HepG2 (cell line): ENCODE results near the gene LRRC10. TPM values are rescaled to one million over a fixed set of nuclear protein-coding genes. Genes with fewer than 3 reads are reported as not detected.

Source experiments
- ATAC-seq: fragments of 200-7000 bp; cut with Tn5 transposase; 3 replicates; pipeline ENCODE4 v1.9.1; 2020; ENCODE audit warnings: mild to moderate bottlenecking, moderate library complexity
- BruUV-seq: library from RNA; stranded (reverse); fragments of 400-500 nt; replicated peaks from 2 replicates; lab custom pipeline; 2021; lab: Mats Ljungman, UMichigan
- CTCF ChIA-PET: fragments of 300-600 bp; formaldehyde crosslinking; extraction: SDS; loops from one replicate; lab custom pipeline; 2021; ENCODE audit warnings: low total read pairs, inconsistent platforms, low intra/inter-chr PET ratio; lab: Yijun Ruan, JAX
- POLR2A ChIA-PET: fragments of 350-600 bp; sonication (Branson Sonifier 250); formaldehyde crosslinking; loops from one replicate; lab custom pipeline; 2020; ENCODE audit warnings: antibody characterized with exemption, inconsistent platforms; lab: Yijun Ruan, JAX
- DNase-seq: peaks from one replicate; pipeline ENCODE4 v3.0.0-alpha.2; 2015; ENCODE audit warnings: low spot score
- FAIRE-seq: peaks from 3 replicates; lab custom pipeline; 2011; peaks lifted over from hg19 to GRCh38; lab: Jason Lieb, UNC
- H2AFZ ChIP-seq: one replicate; pipeline ENCODE4 v1.6.1; 2011; ENCODE audit warnings: low read length, inconsistent platforms
- H3K27ac ChIP-seq: fragments of 300-600 bp; 3 replicates; pipeline ENCODE4 v1.8.0; 2011; ENCODE audit warnings: mixed run types, mild to moderate bottlenecking, mixed read lengths, low read length, inconsistent platforms; ENCODE audit not compliant: insufficient read depth; ENCODE audit errors: extremely low read length
- H3K27me3 ChIP-seq, 2 experiments: fragments of 200-600 bp in 1 of 2; 2 replicates in 1 of 2; 3 replicates in 1 of 2; pipeline versions ENCODE4 v1.6.0 to v1.8.0; 2011; ENCODE audit warnings: low read length in 2 of 2, mild to moderate bottlenecking in 2 of 2, moderate library complexity in 2 of 2, inconsistent platforms in 1 of 2; ENCODE audit not compliant: insufficient read depth in 2 of 2, control insufficient read depth in 1 of 2
- H3K36me3 ChIP-seq, 2 experiments: fragments of 200-600 bp in 1 of 2; replicated peaks in 1 of 2; 2 replicates in 1 of 2; 3 replicates in 1 of 2; pipeline versions ENCODE4 v1.5.1 to v1.8.0; 2011; ENCODE audit warnings: low read length in 2 of 2, inconsistent platforms in 1 of 2; ENCODE audit not compliant: insufficient read depth in 2 of 2, control insufficient read depth in 1 of 2
- H3K4me1 ChIP-seq: 2 replicates; pipeline ENCODE4 v1.5.1; 2012; ENCODE audit warnings: low read length, inconsistent platforms; ENCODE audit not compliant: insufficient read depth
- H3K4me2 ChIP-seq: 2 replicates; pipeline ENCODE4 v1.6.0; 2011; ENCODE audit warnings: low read depth, low read length, inconsistent platforms
- H3K4me3 ChIP-seq, 3 experiments: fragments of 200-600 bp in 1 of 3; sonication (generic), shearing (Covaris generic) in 1 of 3; replicated peaks in 1 of 3; 2 replicates each; pipeline ENCODE4 v1.5.1; 2011 to 2016; ENCODE audit warnings: low read length in 3 of 3, inconsistent platforms in 2 of 3, low read depth in 2 of 3, mild to moderate bottlenecking in 2 of 3, control low read depth in 1 of 3, mixed read lengths in 1 of 3; ENCODE audit not compliant: insufficient read depth in 1 of 3
- H3K79me2 ChIP-seq: one replicate; pipeline ENCODE4 v1.6.1; 2011; ENCODE audit warnings: low read length, inconsistent platforms; ENCODE audit not compliant: insufficient read depth
- H3K9ac ChIP-seq: 2 replicates; pipeline ENCODE4 v1.6.0; 2011; ENCODE audit warnings: mild to moderate bottlenecking, low read depth, low read length, inconsistent platforms; ENCODE audit not compliant: insufficient read depth
- H3K9me3 ChIP-seq: 2 replicates; pipeline ENCODE4 v1.5.1; 2012; ENCODE audit warnings: mild to moderate bottlenecking, low read length
- H4K20me1 ChIP-seq: 2 replicates; pipeline ENCODE4 v1.6.0; 2011; ENCODE audit warnings: inconsistent platforms, mild to moderate bottlenecking, low read length, moderate library complexity; ENCODE audit not compliant: insufficient read depth
- GATA4 ChIP-seq: sonication (generic); IDR thresholded peaks from 2 replicates; pipeline ENCODE4 v1.6.1; 2016; ENCODE audit warnings: antibody characterized with exemption, low read depth, borderline replicate concordance
- MED13 ChIP-seq: sonication (generic); formaldehyde crosslinking; IDR thresholded peaks from 2 replicates; pipeline ENCODE4 v1.5.0; 2020; ENCODE audit warnings: missing genetic modification reagents
- NR1H2 ChIP-seq: sonication (generic); formaldehyde crosslinking; IDR thresholded peaks from 2 replicates; pipeline ENCODE4 v1.8.1; 2022; ENCODE audit warnings: low read depth, missing genetic modification reagents, borderline replicate concordance
- NR2F6 ChIP-seq, 2 experiments: IDR thresholded peaks; 2 replicates each; pipeline ENCODE4 v1.6.1; 2016; ENCODE audit warnings: antibody characterized with exemption in 1 of 2, mild to moderate bottlenecking in 1 of 2
- SIN3A ChIP-seq: IDR thresholded peaks from 2 replicates; pipeline ENCODE4 v1.6.1; 2011; ENCODE audit warnings: low read depth, mild to moderate bottlenecking, control low read depth, low read length, borderline replicate concordance
- ZBTB34 ChIP-seq: sonication (generic); formaldehyde crosslinking; IDR thresholded peaks from 2 replicates; pipeline ENCODE4 v1.8.0; 2022; ENCODE audit warnings: mild to moderate bottlenecking, missing genetic modification reagents
- ZNF232 ChIP-seq: sonication (generic); formaldehyde crosslinking; IDR thresholded peaks from 2 replicates; pipeline ENCODE4 v1.4.0; 2020; ENCODE audit warnings: missing genetic modification reagents, borderline replicate concordance
- ZSCAN25 ChIP-seq: sonication (generic); formaldehyde crosslinking; IDR thresholded peaks from 2 replicates; pipeline ENCODE4 v1.8.0; 2022; ENCODE audit warnings: mild to moderate bottlenecking, missing genetic modification reagents
- in situ Hi-C: cut with HindIII; loops from 2 replicates; pipeline ENCODE4 v1.10.0; 2017; ENCODE audit warnings: low pct_unique_long_range_greater_than_20kb; ENCODE audit not compliant: extremely low pct_ligation_motif_present
- intact Hi-C: fragments of 100-400 bp; cut with micrococcal nuclease; formaldehyde crosslinking; loops from one replicate; pipeline ENCODE4 v1.10.0; 2022; ENCODE audit not compliant: unreplicated experiment
- polyA plus RNA-seq, 8 experiments: library from polyadenylated mRNA; depleted of rRNA in 3 of 8; stranded (reverse) in 7 of 8; unstranded in 1 of 8; fragments of >200 nt; fragmentation: Illumina TruSeq in 4 of 8; extraction: Trizol in 4 of 8; gene quantifications; 2 replicates each; pipeline versions ENCODE4 v1.2.1 to v1.2.3, GENCODE V29; 2011 to 2016; ENCODE audit warnings: low read depth in 4 of 8, missing spikeins in 1 of 8, mixed read lengths in 1 of 8; ENCODE audit not compliant: insufficient read depth in 1 of 8
- total RNA-seq, 5 experiments: library from RNA; depleted of rRNA; stranded (reverse); fragments of >200 nt; fragmentation: Illumina TruSeq; extraction: Trizol; gene quantifications; 2 replicates each; pipeline ENCODE4 v1.2.3, GENCODE V29; 2016; ENCODE audit warnings: low read depth in 1 of 5
- TF ChIP-seq, protein P1 (sequence below): sonication (generic); formaldehyde crosslinking; IDR thresholded peaks from 2 replicates; pipeline ENCODE4 v1.4.0; 2020; ENCODE audit warnings: missing genetic modification reagents

LRRC10 gene
- total and polyA plus RNA-seq, 2 of the 13 experiments (the other 11 are each of a cell fraction or from before 2014, with no cell fraction given): not detected

DNA sequence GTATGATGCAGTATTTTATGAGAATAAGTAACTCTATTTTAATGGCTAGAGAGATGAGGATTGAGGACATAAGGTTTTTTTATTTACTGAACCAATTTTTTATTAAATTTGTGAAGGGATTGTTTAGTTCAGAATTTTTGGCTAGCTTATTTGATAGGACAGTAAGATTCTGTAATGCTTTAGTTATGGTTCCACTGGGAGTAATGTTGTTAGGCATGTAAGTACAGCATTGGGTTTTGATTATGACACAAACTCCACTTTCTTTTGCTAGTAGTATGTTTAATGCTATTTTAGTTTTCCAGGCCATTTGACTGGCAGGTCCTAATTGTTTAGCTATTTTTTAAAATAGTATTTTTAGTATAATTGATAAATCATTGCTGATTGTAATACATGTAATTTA is 33.8 kb upstream of the LRRC10 start:
- H3K4me1 ChIP-seq: no peaks in the 10 kb centered on the region
- peaks cover 0 to 12% of the 10 kb centered on the region in 2 experiments; a peak in 2 of 5 replicates for H3K27me3 ChIP-seq
- no peak for DNase-seq
- H4K20me1 ChIP-seq: no peaks in the 10 kb centered on the region
- POLR2A ChIA-PET: no interaction called here
- no peaks in the 10 kb centered on the region for H3K36me3 ChIP-seq
- no peaks in the 10 kb centered on the region for H3K79me2 ChIP-seq
- ATAC-seq: no peak
- no TSS peak for BruUV-seq
- H3K9ac ChIP-seq: no peak overlapping the region
- no peak overlapping the region for H3K4me3 ChIP-seq
- FAIRE-seq: no peak
- no peak overlapping the region for H3K27ac ChIP-seq
- in situ Hi-C loops (no loop called here), intact Hi-C loops (no loop called here)
- TF ChIP-seq GATA4 (no peak), ZSCAN25 (CRISPR knock-in tag) (no peak), NR2F6 (IDR thresholded peaks at IDR 0.05) (no peak), NR2F6 (CRISPR knock-in tag; IDR thresholded peaks at IDR 0.05) (no peak), SIN3A (no peak), ZBTB34 (CRISPR knock-in tag) (no peak), ZNF232 (CRISPR knock-in tag) (no peak), NR1H2 (no peak), MED13 (no peak)
- TF ChIP-seq, protein P1, sequence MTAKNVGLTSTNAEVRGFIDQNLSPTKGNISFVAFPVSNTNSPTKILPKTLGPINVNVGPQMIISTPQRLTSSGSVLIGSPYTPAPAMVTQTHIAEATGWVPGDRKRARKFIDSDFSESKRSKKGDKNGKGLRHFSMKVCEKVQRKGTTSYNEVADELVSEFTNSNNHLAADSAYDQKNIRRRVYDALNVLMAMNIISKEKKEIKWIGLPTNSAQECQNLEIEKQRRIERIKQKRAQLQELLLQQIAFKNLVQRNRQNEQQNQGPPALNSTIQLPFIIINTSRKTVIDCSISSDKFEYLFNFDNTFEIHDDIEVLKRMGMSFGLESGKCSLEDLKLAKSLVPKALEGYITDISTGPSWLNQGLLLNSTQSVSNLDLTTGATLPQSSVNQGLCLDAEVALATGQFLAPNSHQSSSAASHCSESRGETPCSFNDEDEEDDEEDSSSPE (CRISPR knock-in tag): no peak
- H2AFZ ChIP-seq: no peak overlapping the region
- no peaks in the 10 kb centered on the region for H3K9me3 ChIP-seq
- no peak overlapping the region for H3K4me2 ChIP-seq
- CTCF ChIA-PET: no interaction called here
